HepG2 (cell line): ENCODE measurements around the gene TRPT1. TPM values are rescaled to one million over a fixed set of nuclear protein-coding genes. Genes with fewer than 3 reads are reported as not detected.
A peak's percentile ranks its signal among the peaks of the same experiment; 100 is the strongest.

Experiments used
- BHLHE40 ChIP-seq: IDR thresholded peaks from 2 replicates; pipeline ENCODE4 v1.6.1; 2011; ENCODE audit warnings: low read length, improper control_type of control experiment
- EED ChIP-seq: sonication (generic); formaldehyde crosslinking; IDR thresholded peaks from 2 replicates; pipeline ENCODE4 v1.5.0; 2020; ENCODE audit warnings: mild to moderate bottlenecking, missing genetic modification reagents
- EZH2 ChIP-seq: conservative IDR thresholded peaks from 2 replicates; pipeline ENCODE4 v1.6.1; 2012; ENCODE audit warnings: mild to moderate bottlenecking, low read depth, low read length, moderate library complexity
- FOXA1 ChIP-seq, 2 experiments: fragments of 450-650 bp in 1 of 2; sonication (generic) in 1 of 2; formaldehyde crosslinking in 1 of 2; IDR thresholded peaks; 2 replicates each; pipeline versions ENCODE4 v1.4.0 to v1.6.1; 2016 to 2020; ENCODE audit warnings: missing genetic modification reagents in 1 of 2
- HCFC1 ChIP-seq: fragments of 150-350 bp; IDR thresholded peaks from 2 replicates; pipeline ENCODE4 v1.6.1; 2014; ENCODE audit warnings: low read depth, low read length
- MBNL3 ChIP-seq: fragments of 250-450 bp; sonication (Bioruptor Pico); conservative IDR thresholded peaks from 2 replicates; pipeline ENCODE4 v1.8.0; 2022; ENCODE audit warnings: mild to moderate bottlenecking, inconsistent platforms
- MTF1 ChIP-seq: sonication (generic); formaldehyde crosslinking; IDR thresholded peaks from 2 replicates; pipeline ENCODE4 v1.5.0; 2020; ENCODE audit warnings: missing genetic modification reagents
- MXD4 ChIP-seq: IDR thresholded peaks from 2 replicates; pipeline ENCODE4 v1.6.1; 2016; ENCODE audit warnings: mild to moderate bottlenecking, missing biosample characterization, missing genetic modification reagents
- NAIF1 ChIP-seq: sonication (generic); formaldehyde crosslinking; IDR thresholded peaks from 2 replicates; pipeline ENCODE4 v1.5.0; 2020; ENCODE audit warnings: mild to moderate bottlenecking, missing genetic modification reagents, borderline replicate concordance
- SATB2 ChIP-seq: sonication (generic); formaldehyde crosslinking; IDR thresholded peaks from 2 replicates; pipeline ENCODE4 v1.5.0; 2020; ENCODE audit warnings: missing genetic modification reagents
- SMYD3 ChIP-seq: sonication (generic); formaldehyde crosslinking; IDR thresholded peaks from 2 replicates; pipeline ENCODE4 v1.8.1; 2023; ENCODE audit warnings: mild to moderate bottlenecking, missing genetic modification reagents
- STAT5B ChIP-seq: sonication (generic); formaldehyde crosslinking; IDR thresholded peaks from 2 replicates; pipeline ENCODE4 v1.4.0; 2020; ENCODE audit warnings: missing genetic modification reagents
- SUZ12 ChIP-seq: fragments of 150-350 bp; IDR thresholded peaks from 2 replicates; pipeline ENCODE4 v1.6.1; 2014; ENCODE audit warnings: low read depth, low read length
- TRAFD1 ChIP-seq: sonication (generic); formaldehyde crosslinking; IDR thresholded peaks from 2 replicates; pipeline ENCODE4 v1.5.1; 2020; ENCODE audit warnings: missing genetic modification reagents, mild to moderate bottlenecking, borderline replicate concordance
- U2AF1 ChIP-seq: fragments of 200-400 bp; formaldehyde crosslinking; optimal IDR thresholded peaks from 2 replicates; pipeline ENCODE3; 2017; ENCODE audit warnings: mild to moderate bottlenecking, low read depth, low read length
- ZBTB38 ChIP-seq: sonication (generic); formaldehyde crosslinking; IDR thresholded peaks from 2 replicates; pipeline ENCODE4 v1.5.1; 2020; ENCODE audit warnings: mild to moderate bottlenecking, missing genetic modification reagents
- ZNF33B ChIP-seq: sonication (generic); formaldehyde crosslinking; IDR thresholded peaks from 2 replicates; pipeline ENCODE4 v1.5.1; 2020; ENCODE audit warnings: mild to moderate bottlenecking, missing genetic modification reagents
- ZNF543 ChIP-seq: sonication (generic); formaldehyde crosslinking; IDR thresholded peaks from 2 replicates; pipeline ENCODE4 v1.4.0; 2020; ENCODE audit warnings: mild to moderate bottlenecking, missing genetic modification reagents
- ZNF644 ChIP-seq: IDR thresholded peaks from 2 replicates; pipeline ENCODE4 v1.6.1; 2016; ENCODE audit warnings: low read depth
- ZNF737 ChIP-seq: sonication (generic); formaldehyde crosslinking; IDR thresholded peaks from 2 replicates; pipeline ENCODE4 v1.5.0; 2020; ENCODE audit warnings: missing genetic modification reagents, mild to moderate bottlenecking, borderline replicate concordance
- ZNF792 ChIP-seq: IDR thresholded peaks from 2 replicates; pipeline ENCODE4 v1.6.1; 2016
- ZSCAN29 ChIP-seq: sonication (generic); formaldehyde crosslinking; conservative IDR thresholded peaks from 2 replicates; pipeline ENCODE4 v1.4.0; 2020; ENCODE audit warnings: mild to moderate bottlenecking, missing genetic modification reagents
- polyA plus RNA-seq, 8 experiments: library from polyadenylated mRNA; depleted of rRNA in 3 of 8; stranded (reverse) in 7 of 8; unstranded in 1 of 8; fragments of >200 nt; fragmentation: Illumina TruSeq in 4 of 8; extraction: Trizol in 4 of 8; gene quantifications; 2 replicates each; pipeline versions ENCODE4 v1.2.1 to v1.2.3, GENCODE V29; 2011 to 2016; ENCODE audit warnings: low read depth in 4 of 8, missing spikeins in 1 of 8, mixed read lengths in 1 of 8; ENCODE audit not compliant: insufficient read depth in 1 of 8
- total RNA-seq, 5 experiments: library from RNA; depleted of rRNA; stranded (reverse); fragments of >200 nt; fragmentation: Illumina TruSeq; extraction: Trizol; gene quantifications; 2 replicates each; pipeline ENCODE4 v1.2.3, GENCODE V29; 2016; ENCODE audit warnings: low read depth in 1 of 5
- TF ChIP-seq, protein P1 (sequence below): sonication (generic); formaldehyde crosslinking; IDR thresholded peaks from 2 replicates; pipeline ENCODE4 v1.8.1; 2023; ENCODE audit warnings: mild to moderate bottlenecking, missing genetic modification reagents, borderline replicate concordance
- TF ChIP-seq, protein P2 (sequence below): sonication (generic); formaldehyde crosslinking; conservative IDR thresholded peaks from 2 replicates; pipeline ENCODE4 v1.4.0; 2020; ENCODE audit warnings: missing genetic modification reagents
- TF ChIP-seq, protein P3 (sequence below): IDR thresholded peaks from 2 replicates; pipeline ENCODE4 v1.6.1; 2012; ENCODE audit warnings: low read length, improper control_type of control experiment

TRPT1 gene
- total and polyA plus RNA-seq, 2 of the 13 experiments (the other 11 are each of a cell fraction or from before 2014, with no cell fraction given), result 24.8 to 40.7 TPM

DNA sequence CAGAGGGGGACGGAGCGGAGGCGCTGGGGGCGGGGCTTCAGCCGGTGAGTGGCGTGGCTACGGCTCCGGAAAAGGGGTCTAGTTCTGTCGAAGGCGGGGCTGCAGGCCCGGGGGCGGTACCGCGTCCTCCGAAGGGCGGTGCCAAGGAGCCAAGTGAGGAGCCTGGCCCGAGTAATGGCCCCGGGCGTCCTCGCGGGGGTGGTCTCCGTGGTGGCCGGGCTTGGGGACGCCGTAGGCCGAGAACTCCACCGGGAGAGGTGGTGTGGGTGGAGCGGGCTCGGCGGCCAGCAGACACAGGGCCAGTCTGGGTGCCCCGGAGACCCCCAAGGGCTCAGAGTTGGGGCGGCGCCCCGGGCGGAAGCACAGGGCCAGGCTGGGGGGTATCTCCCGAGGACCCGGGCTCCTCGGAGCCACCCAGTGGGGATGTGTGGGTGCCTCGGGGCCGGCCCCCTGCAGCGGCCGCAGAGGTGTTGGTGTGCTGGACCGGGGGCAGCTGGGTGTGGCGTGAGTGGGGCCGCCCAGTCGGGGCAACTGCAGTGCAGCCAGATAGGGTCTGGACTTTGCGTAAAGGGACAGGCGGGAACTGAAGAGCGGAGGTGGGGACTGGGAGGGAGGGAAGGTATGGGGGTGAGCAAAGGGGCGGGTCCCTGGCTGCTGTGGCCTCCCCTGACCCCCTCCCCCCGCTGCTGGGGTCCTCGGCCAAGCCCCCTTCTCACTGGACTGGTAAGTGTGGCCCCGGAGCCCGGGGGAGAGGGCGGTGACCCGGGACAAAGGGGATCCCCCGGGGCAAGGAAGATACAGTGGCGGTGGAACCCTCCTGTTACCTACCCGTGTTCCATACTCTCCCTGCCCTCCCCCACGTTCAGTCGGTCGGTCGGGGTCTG, 15.7 kb upstream of the TRPT1 start (continued):
- no peak for TF ChIP-seq ZNF737 (CRISPR knock-in tag)
- TF ChIP-seq SMYD3 (CRISPR knock-in tag), result no peak
- TF ChIP-seq STAT5B, result no peak
- no peak for TF ChIP-seq ZSCAN29
- no peak for TF ChIP-seq SATB2 (CRISPR knock-in tag)
- TF ChIP-seq, protein P1, sequence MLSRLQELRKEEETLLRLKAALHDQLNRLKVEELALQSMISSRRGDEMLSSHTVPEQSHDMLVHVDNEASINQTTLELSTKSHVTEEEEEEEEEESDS (CRISPR knock-in tag), result no peak
- no peak for TF ChIP-seq HCFC1
- TF ChIP-seq NAIF1 (CRISPR knock-in tag), result peak; percentile 47; the same call in 1 of the 2 replicates
- TF ChIP-seq EED, result peak; percentile 79; the same call in 1 of the 2 replicates
- no peak for TF ChIP-seq SUZ12
- TF ChIP-seq, protein P2, sequence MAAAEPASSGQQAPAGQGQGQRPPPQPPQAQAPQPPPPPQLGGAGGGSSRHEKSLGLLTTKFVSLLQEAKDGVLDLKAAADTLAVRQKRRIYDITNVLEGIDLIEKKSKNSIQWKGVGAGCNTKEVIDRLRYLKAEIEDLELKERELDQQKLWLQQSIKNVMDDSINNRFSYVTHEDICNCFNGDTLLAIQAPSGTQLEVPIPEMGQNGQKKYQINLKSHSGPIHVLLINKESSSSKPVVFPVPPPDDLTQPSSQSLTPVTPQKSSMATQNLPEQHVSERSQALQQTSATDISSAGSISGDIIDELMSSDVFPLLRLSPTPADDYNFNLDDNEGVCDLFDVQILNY (CRISPR knock-in tag), result 0 out of 2 replicates have a peak, but pooled peaks have one; percentile 13
- TF ChIP-seq MTF1 (CRISPR knock-in tag), result no peak
- TF ChIP-seq MXD4 (CRISPR knock-in tag), result no peak; the same call in 1 of the 2 replicates
- TF ChIP-seq EZH2, result no peak
- no peak for TF ChIP-seq ZNF543 (CRISPR knock-in tag)
- no peak for TF ChIP-seq BHLHE40
- TF ChIP-seq MBNL3 (CRISPR knock-in tag), result no peak
- TF ChIP-seq ZNF792 (CRISPR knock-in tag), result no peak
- 0 out of 2 replicates have a peak, but pooled peaks have one; percentile 31 for TF ChIP-seq ZBTB38 (CRISPR knock-in tag)
- TF ChIP-seq, protein P3, sequence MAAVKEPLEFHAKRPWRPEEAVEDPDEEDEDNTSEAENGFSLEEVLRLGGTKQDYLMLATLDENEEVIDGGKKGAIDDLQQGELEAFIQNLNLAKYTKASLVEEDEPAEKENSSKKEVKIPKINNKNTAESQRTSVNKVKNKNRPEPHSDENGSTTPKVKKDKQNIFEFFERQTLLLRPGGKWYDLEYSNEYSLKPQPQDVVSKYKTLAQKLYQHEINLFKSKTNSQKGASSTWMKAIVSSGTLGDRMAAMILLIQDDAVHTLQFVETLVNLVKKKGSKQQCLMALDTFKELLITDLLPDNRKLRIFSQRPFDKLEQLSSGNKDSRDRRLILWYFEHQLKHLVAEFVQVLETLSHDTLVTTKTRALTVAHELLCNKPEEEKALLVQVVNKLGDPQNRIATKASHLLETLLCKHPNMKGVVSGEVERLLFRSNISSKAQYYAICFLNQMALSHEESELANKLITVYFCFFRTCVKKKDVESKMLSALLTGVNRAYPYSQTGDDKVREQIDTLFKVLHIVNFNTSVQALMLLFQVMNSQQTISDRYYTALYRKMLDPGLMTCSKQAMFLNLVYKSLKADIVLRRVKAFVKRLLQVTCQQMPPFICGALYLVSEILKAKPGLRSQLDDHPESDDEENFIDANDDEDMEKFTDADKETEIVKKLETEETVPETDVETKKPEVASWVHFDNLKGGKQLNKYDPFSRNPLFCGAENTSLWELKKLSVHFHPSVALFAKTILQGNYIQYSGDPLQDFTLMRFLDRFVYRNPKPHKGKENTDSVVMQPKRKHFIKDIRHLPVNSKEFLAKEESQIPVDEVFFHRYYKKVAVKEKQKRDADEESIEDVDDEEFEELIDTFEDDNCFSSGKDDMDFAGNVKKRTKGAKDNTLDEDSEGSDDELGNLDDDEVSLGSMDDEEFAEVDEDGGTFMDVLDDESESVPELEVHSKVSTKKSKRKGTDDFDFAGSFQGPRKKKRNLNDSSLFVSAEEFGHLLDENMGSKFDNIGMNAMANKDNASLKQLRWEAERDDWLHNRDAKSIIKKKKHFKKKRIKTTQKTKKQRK, result no peak
- no peak; the same call in none of the 2 replicates for TF ChIP-seq ZNF33B (CRISPR knock-in tag)
- TF ChIP-seq TRAFD1 (CRISPR knock-in tag), result no peak
- no peak for TF ChIP-seq ZNF644 (CRISPR knock-in tag)
- no peak for TF ChIP-seq U2AF1
- TF ChIP-seq FOXA1 (IDR thresholded peaks at IDR 0.05), result no peak
- TF ChIP-seq FOXA1 (CRISPR knock-in tag; IDR thresholded peaks at IDR 0.05), result no peak
